Endothelial cell of umbilical vein (primary cell): Measurements from ENCODE around the gene DIPK1A. TPM values are rescaled to one million over a fixed set of nuclear protein-coding genes. Genes with fewer than 3 reads are reported as not detected.
"Not testable (repeated sequence)": the region's sequence is repeated elsewhere in the genome, so short reads cannot be mapped to it uniquely, and the experiment has no call there.

Experiments
- BruUV-seq: library from RNA; stranded (reverse); fragments of 400-500 nt; replicated peaks from 2 replicates; lab custom pipeline; 2021; lab: Mats Ljungman, UMichigan
- CTCF ChIA-PET: fragments of 300-600, 350-600 bp; sonication (Branson Sonifier 250); formaldehyde crosslinking; loops from one replicate; lab custom pipeline; 2021; ENCODE audit warnings: antibody characterized with exemption, inconsistent platforms; lab: Charles Lee
- POLR2A ChIA-PET: fragments of 300-600, 350-600 bp; sonication (Branson Sonifier 250); formaldehyde crosslinking; loops from one replicate; lab custom pipeline; 2021; ENCODE audit warnings: antibody characterized with exemption, inconsistent platforms; lab: Charles Lee
- DNase-seq: peaks from one replicate; pipeline ENCODE4 v3.0.0-alpha.2; 2011; ENCODE audit warnings: low read depth, low spot score
- FAIRE-seq: peaks from 2 replicates; lab custom pipeline; 2011; peaks lifted over from hg19 to GRCh38; lab: Jason Lieb, UNC
- H2AFZ ChIP-seq: 2 replicates; pipeline ENCODE4 v1.6.0; 2012; ENCODE audit warnings: low read depth, low read length, control low read depth, inconsistent platforms
- H3K27ac ChIP-seq: 2 replicates; pipeline ENCODE4 v1.5.1; 2011; ENCODE audit warnings: low read depth, mild to moderate bottlenecking, control low read depth, low read length, moderate library complexity; ENCODE audit not compliant: insufficient read depth
- H3K27me3 ChIP-seq, 2 experiments: 2 replicates each; pipeline versions ENCODE4 v1.6.0 to v1.6.1; 2011; ENCODE audit warnings: low read length in 2 of 2, mixed read lengths in 1 of 2; ENCODE audit not compliant: control insufficient read depth in 2 of 2, insufficient read depth in 2 of 2
- H3K36me3 ChIP-seq, 2 experiments: 2 replicates in 1 of 2; 3 replicates in 1 of 2; pipeline ENCODE4 v1.5.1; 2011; ENCODE audit warnings: low read length in 2 of 2, mild to moderate bottlenecking in 1 of 2, moderate library complexity in 1 of 2; ENCODE audit not compliant: control insufficient read depth in 2 of 2, insufficient read depth in 2 of 2; ENCODE audit errors: extremely low read depth in 1 of 2
- H3K4me1 ChIP-seq: 3 replicates; pipeline ENCODE4 v1.5.1; 2011; ENCODE audit warnings: mild to moderate bottlenecking, low read length; ENCODE audit not compliant: control insufficient read depth, insufficient read depth; ENCODE audit errors: extremely low read depth
- H3K4me2 ChIP-seq: 2 replicates; pipeline ENCODE4 v1.6.1; 2011; ENCODE audit warnings: low read length, control low read depth, mixed read lengths; ENCODE audit not compliant: insufficient read depth
- H3K4me3 ChIP-seq, 3 experiments: fragments of 200-600 bp in 1 of 3; sonication (generic), shearing (Covaris generic) in 1 of 3; replicated peaks in 1 of 3; 2 replicates each; pipeline ENCODE4 v1.5.1; 2011 to 2016; ENCODE audit warnings: control low read depth in 3 of 3, low read length in 3 of 3, mild to moderate bottlenecking in 2 of 3, inconsistent platforms in 1 of 3, low read depth in 1 of 3, moderate library complexity in 1 of 3; ENCODE audit not compliant: insufficient read depth in 1 of 3
- H3K79me2 ChIP-seq: 2 replicates; pipeline ENCODE4 v1.6.0; 2012; ENCODE audit warnings: low read length, inconsistent platforms; ENCODE audit not compliant: control insufficient read depth, insufficient read depth
- H3K9ac ChIP-seq: replicated peaks from 2 replicates; pipeline ENCODE3; 2011; ENCODE audit warnings: low read length, control low read depth; ENCODE audit not compliant: insufficient read depth; ENCODE audit errors: extremely low read depth
- H3K9me1 ChIP-seq: replicated peaks from 3 replicates; pipeline ENCODE4 v1.6.0; 2011; ENCODE audit warnings: mild to moderate bottlenecking, low read length; ENCODE audit not compliant: control insufficient read depth, insufficient read depth; ENCODE audit errors: extremely low read depth
- H3K9me3 ChIP-seq: replicated peaks from 2 replicates; pipeline ENCODE4 v1.5.1; 2012; ENCODE audit warnings: low read length, inconsistent platforms; ENCODE audit not compliant: control insufficient read depth, insufficient read depth
- H4K20me1 ChIP-seq: replicated peaks from 2 replicates; pipeline ENCODE3; 2011; ENCODE audit warnings: mild to moderate bottlenecking, low read length; ENCODE audit not compliant: control insufficient read depth, insufficient read depth; ENCODE audit errors: extremely low read depth
- EZH2 ChIP-seq: IDR thresholded peaks from 2 replicates; pipeline ENCODE4 v1.6.1; 2012; ENCODE audit warnings: borderline replicate concordance, low read depth, mild to moderate bottlenecking, moderate library complexity, low read length, inconsistent platforms; ENCODE audit not compliant: severe bottlenecking
- FOS ChIP-seq: IDR thresholded peaks from 2 replicates; pipeline ENCODE4 v1.6.1; 2011; ENCODE audit warnings: mild to moderate bottlenecking, low read length, moderate library complexity, borderline replicate concordance; ENCODE audit not compliant: insufficient read depth
- GATA2 ChIP-seq: IDR thresholded peaks from 2 replicates; pipeline ENCODE4 v1.7.0; 2011; ENCODE audit warnings: low read depth, mild to moderate bottlenecking, moderate library complexity, mixed read lengths, low read length; ENCODE audit not compliant: insufficient read length, insufficient read depth
- dilution Hi-C: fragments of 300-500 bp; cut with MboI; formaldehyde crosslinking; loops from one replicate; pipeline ENCODE4 v1.15.0; 2019; ENCODE audit warnings: low sequenced_read_pairs; ENCODE audit not compliant: extremely low pct_ligation_motif_present
- intact Hi-C: fragments of 100-400 bp; cut with micrococcal nuclease; formaldehyde crosslinking; loops from one replicate; pipeline ENCODE4 v1.10.0; 2022
- polyA plus RNA-seq, 4 experiments: library from polyadenylated mRNA; depleted of rRNA in 3 of 4; stranded (reverse) in 3 of 4; unstranded in 1 of 4; fragments of >200 nt; gene quantifications; 2 replicates each; pipeline versions ENCODE4 v1.2.1 to v1.2.3, GENCODE V29; 2011 to 2012; ENCODE audit warnings: missing spikeins in 1 of 4
- total RNA-seq: library from RNA; stranded (reverse); gene quantifications from 2 replicates; pipeline ENCODE4 v1.2.3, GENCODE V29; 2021

The DIPK1A gene
- total and polyA plus RNA-seq, 2 donors (not counting 3 experiments of a cell fraction or from before 2014, with no cell fraction given), result 0.25 to 0.93 TPM

DNA sequence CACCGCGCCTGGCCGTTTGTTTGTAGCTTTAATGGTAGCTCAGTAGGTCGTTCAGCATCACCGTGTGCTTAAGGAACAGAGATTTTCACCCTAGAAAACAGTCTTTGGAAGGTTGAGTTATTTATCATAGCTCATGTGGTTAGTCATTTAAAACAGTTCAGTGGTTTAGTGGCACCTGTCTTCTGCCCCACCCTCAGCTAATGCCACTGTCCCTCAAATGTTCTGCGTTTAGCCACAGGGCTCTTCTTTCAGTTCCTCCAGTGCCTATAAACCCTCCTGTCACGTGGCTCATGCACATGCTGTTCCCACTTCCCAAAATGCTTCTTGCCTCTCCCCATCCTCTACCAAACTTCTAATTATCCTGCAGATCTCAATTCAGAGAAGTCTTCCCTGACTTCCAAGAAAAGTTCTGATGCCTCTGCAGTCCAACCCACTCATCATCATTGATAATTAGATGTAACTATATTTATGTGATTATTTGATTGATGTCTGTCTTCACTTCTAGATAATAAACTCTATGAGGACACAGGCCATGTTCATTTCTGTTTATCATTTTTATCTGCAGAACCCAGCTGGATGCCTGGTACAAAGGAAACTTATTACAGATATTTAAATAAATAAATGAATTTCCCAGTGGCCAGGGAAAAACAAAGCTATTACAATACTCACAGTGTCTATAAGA is 14.4 kb upstream of the DIPK1A start:
- peaks cover 9 to 19% of the 10 kb centered on the region in 2 experiments for H3K27me3 ChIP-seq
- ChIA-PET CTCF (interaction anchor here (0.8 to 1.5 kb wide), 6 partner anchors 13 to 117 kb away, joined by 3 to 5 read pairs (median 3); no protein-coding TSS in a partner anchor), POLR2A (no interaction called here)
- H3K9me3 ChIP-seq, result no peaks in the 10 kb centered on the region
- no peak overlapping the region for H3K9ac ChIP-seq
- H3K4me2 ChIP-seq, result no peak overlapping the region
- FAIRE-seq (no peak), DNase-seq (no peak)
- dilution Hi-C loops (no loop called here), intact Hi-C loops (no loop called here)
- H3K27ac ChIP-seq, result no peak overlapping the region
- no peaks in the 10 kb centered on the region for H3K4me1 ChIP-seq
- no TSS peak for BruUV-seq
- H3K9me1 ChIP-seq, result no peaks in the 10 kb centered on the region
- TF ChIP-seq EZH2 (no peak), FOS (no peak), GATA2 (no peak)
- H4K20me1 ChIP-seq, result no peaks in the 10 kb centered on the region
- H3K4me3 ChIP-seq, result no peak overlapping the region
- no peaks in the 10 kb centered on the region for H3K36me3 ChIP-seq
- no peak overlapping the region for H2AFZ ChIP-seq
- no peaks in the 10 kb centered on the region for H3K79me2 ChIP-seq

DNA sequence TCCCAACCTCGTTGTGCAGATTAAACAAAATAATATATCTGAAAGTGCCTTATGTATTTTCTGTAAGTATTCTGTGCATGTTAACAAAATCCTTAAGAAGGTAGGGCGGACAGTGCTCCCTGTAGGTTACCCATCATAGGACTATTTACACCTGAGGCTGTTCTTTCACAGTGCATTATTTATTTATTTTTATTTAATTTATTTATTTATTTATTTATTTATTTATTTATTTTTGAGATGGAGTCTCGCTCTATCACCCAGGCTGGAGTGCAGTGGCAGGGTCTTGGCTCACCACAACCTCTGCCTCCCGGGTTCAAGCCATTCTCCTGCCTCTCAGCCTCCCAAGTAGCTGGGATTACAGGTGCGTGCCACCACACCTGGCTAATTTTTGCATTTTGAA is 12.8 kb upstream of the DIPK1A start:
- BruUV-seq, FAIRE-seq: not testable (repeated sequence)

More for the DNA sequence above, 12.8 kb upstream of the DIPK1A start:
- H4K20me1 ChIP-seq, dilution Hi-C loops, H3K9ac ChIP-seq, intact Hi-C loops, H3K36me3 ChIP-seq, H3K4me1 ChIP-seq, H3K9me1 ChIP-seq, H3K27ac ChIP-seq, H2AFZ ChIP-seq, POLR2A ChIA-PET, H3K4me2 ChIP-seq, DNase-seq, H3K79me2 ChIP-seq, H3K9me3 ChIP-seq, H3K4me3 ChIP-seq: not testable (repeated sequence)
- H3K27me3 ChIP-seq, result peaks cover 11 to 30% of the 10 kb centered on the region in 2 experiments
- CTCF ChIA-PET, result interaction anchor here (0.7 kb wide), 1 partner anchor 116 kb away, joined by 3 read pairs; no protein-coding TSS in a partner anchor
